ENCODE data around the gene AK6. TPM values are rescaled to one million over a fixed set of nuclear protein-coding genes. Genes with fewer than 3 reads are reported as not detected.
"Not testable (repeated sequence)": the region's sequence is repeated elsewhere in the genome, so short reads cannot be mapped to it uniquely, and the experiment has no call there.

AK6 gene
- total and polyA plus RNA-seq, 2 experiments from 2014 or later: 13.4 to 70.6 TPM

GRCh38 chr5:69414885-69415583 is 45.7 kb upstream of the AK6 start, which contains the start of gene MARVELD2:
TSS of gene MARVELD2 (plus strand) at chr5:69415116. CDS start at chr5:69419386, 4,270 bp downstream.
- TF ChIP-seq, protein P1, sequence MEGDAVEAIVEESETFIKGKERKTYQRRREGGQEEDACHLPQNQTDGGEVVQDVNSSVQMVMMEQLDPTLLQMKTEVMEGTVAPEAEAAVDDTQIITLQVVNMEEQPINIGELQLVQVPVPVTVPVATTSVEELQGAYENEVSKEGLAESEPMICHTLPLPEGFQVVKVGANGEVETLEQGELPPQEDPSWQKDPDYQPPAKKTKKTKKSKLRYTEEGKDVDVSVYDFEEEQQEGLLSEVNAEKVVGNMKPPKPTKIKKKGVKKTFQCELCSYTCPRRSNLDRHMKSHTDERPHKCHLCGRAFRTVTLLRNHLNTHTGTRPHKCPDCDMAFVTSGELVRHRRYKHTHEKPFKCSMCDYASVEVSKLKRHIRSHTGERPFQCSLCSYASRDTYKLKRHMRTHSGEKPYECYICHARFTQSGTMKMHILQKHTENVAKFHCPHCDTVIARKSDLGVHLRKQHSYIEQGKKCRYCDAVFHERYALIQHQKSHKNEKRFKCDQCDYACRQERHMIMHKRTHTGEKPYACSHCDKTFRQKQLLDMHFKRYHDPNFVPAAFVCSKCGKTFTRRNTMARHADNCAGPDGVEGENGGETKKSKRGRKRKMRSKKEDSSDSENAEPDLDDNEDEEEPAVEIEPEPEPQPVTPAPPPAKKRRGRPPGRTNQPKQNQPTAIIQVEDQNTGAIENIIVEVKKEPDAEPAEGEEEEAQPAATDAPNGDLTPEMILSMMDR (IDR thresholded peaks at IDR 0.05; ENCODE audit: low read depth, low read length): peak; percentile 40
- Histone ChIP-seq H3K27me3 (peaks cover 17% of the 10 kb centered on the region), H3K27ac (no peak within 1 kb of the TSS), H3K4me3 (peak within 1 kb of the TSS; percentile 43), H3K36me3 (peaks cover 8% of the 10 kb centered on the region), H3K9me3 (ENCODE audit: low read depth) (no peaks in the 10 kb centered on the region), H3K4me1 (ENCODE audit: low read depth) (no peaks in the 10 kb centered on the region)
- peak; percentile 63 to 76 for DNase-seq (ENCODE audit: low read depth in 1 of 2, low spot score in 1 of 2)

DNA sequence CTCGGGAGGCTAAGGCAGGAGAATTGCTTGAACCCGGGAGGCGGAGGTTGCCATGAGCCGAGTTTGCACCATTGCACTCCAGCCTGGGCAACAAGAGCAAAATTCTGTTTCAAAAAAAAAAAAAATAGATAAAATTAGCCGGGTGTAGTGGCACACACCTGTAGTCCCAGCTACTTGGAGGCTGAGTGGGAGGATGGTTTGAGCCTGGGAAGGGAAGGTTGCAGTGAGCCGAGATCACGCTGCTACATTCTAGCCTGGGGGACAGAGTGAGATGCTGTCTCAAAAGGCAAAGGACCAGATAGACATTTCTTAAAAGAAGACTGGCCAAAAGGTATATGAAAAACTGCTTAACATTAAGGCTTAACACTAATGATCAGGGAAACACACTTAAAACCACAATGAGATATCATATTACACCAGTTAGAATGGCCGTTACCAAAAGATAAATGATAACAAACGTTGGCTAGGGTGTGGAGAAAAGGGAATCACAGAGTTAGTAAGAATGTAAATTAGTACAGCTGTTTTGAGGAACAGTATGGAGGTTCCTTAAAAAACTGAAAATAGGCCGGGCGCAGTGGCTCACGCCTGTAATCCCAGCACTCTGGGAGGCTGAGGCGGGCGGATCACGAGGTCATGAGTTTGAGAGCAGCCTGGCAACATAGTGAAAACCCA is 35.5 kb upstream of the AK6 start:
- no peak for DNase-seq (ENCODE audit: low read depth in 1 of 2, low spot score in 1 of 2)
- Histone ChIP-seq H3K4me3 (no peak overlapping the region), H3K9me3 (ENCODE audit: low read depth) (no peaks in the 10 kb centered on the region), H3K27me3 (no peaks in the 10 kb centered on the region), H3K4me1 (ENCODE audit: low read depth) (no peaks in the 10 kb centered on the region), H3K27ac (no peak overlapping the region), H3K36me3 (peaks cover 35% of the 10 kb centered on the region)
- TF ChIP-seq, protein P1 (IDR thresholded peaks at IDR 0.05; ENCODE audit: low read depth, low read length): no peak

DNA sequence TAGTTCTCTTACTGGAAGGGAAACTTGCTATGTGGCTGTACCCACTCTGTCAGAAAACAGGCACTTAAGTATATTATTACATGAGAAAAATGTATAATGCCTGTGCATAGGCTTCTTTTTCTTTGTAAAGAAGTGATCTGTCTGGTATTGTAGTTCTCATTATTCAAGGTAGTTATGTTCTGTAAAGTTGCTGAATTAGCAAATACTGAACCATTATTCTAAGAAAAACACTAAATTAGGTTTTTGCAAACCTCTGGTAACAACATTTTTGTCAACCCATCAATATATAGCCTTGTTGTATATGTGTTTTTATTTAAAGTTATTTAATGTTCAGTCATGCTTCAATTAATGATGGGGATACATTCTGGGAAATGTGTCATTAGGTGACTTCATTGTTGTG is 9.1 kb upstream of the AK6 start:
- Histone ChIP-seq H3K36me3 (peaks cover 48% of the 10 kb centered on the region), H3K27me3 (no peaks in the 10 kb centered on the region), H3K27ac (no peak overlapping the region), H3K9me3 (ENCODE audit: low read depth) (no peaks in the 10 kb centered on the region), H3K4me1 (ENCODE audit: low read depth) (no peaks in the 10 kb centered on the region), H3K4me3 (no peak overlapping the region)
- no peak for DNase-seq (ENCODE audit: low read depth in 1 of 2, low spot score in 1 of 2)
- TF ChIP-seq, protein P1 (IDR thresholded peaks at IDR 0.05; ENCODE audit: low read depth, low read length): no peak

DNA sequence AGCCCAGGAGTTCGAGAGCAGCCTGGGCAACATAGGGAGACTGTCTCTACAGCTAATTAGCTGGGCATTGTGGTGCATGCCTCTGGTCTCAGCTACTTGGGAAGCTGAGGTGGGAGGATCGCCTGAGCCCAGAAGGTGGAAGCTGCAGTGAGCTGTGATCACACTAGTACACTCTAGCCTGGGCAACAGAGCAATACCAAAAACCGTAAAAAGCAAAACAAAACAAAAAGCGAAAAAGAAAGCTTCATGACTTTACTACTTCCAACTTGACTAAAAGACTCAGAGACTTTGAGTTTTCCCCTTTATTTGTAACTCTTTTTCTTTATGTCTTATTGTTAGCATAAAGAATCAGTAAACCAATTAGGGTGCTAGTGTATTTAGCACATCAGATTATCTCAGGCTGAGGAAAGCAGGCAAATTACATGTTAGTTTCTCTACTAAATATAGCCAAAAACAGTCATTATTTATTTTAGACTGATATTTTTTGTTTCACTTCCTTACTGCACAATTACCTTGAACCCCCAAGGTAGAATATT is 5.7 kb upstream of the AK6 start:
- H3K36me3 ChIP-seq: peaks cover 27% of the 10 kb centered on the region
- no peaks in the 10 kb centered on the region for H3K9me3 ChIP-seq (ENCODE audit: low read depth)
- DNase-seq (ENCODE audit: low read depth in 1 of 2, low spot score in 1 of 2): no peak
- no peak overlapping the region for H3K27ac ChIP-seq
- no peaks in the 10 kb centered on the region for H3K27me3 ChIP-seq
- TF ChIP-seq, protein P1 (IDR thresholded peaks at IDR 0.05; ENCODE audit: low read depth, low read length): no peak
- peaks cover 14% of the 10 kb centered on the region for H3K4me1 ChIP-seq (ENCODE audit: low read depth)
- H3K4me3 ChIP-seq: no peak overlapping the region

GRCh38 chr5:69372394-69372793 is 3.1 kb upstream of the AK6 start:
- H3K4me1 ChIP-seq (ENCODE audit: low read depth): peaks cover 21% of the 10 kb centered on the region
- no peak overlapping the region for H3K27ac ChIP-seq
- peaks cover 18% of the 10 kb centered on the region for H3K36me3 ChIP-seq
- no peak overlapping the region for H3K4me3 ChIP-seq
- TF ChIP-seq, protein P1 (IDR thresholded peaks at IDR 0.05; ENCODE audit: low read depth, low read length): no peak
- DNase-seq (ENCODE audit: low read depth in 1 of 2, low spot score in 1 of 2): no peak
- no peaks in the 10 kb centered on the region for H3K9me3 ChIP-seq (ENCODE audit: low read depth)
- H3K27me3 ChIP-seq: no peaks in the 10 kb centered on the region

DNA sequence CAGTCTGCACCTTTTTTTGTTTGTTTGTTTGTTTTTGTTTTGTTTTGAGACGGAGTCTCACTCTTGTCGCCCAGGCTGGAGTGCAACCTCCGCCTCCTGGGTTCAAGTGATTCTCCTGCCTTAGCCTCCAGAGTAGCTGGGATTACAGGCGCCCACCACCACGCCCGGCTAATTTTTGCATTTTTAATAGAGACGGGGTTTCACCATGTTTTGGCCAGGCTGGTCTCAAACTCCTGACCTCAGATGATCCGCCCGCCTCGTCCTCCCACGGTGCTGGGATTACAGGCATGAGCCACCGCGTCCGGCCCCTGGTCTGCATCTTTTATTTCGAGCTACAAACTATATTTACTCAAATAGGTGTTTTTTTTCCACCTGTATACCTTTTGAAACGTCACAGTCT is 1.0 kb upstream of the AK6 start:
- peaks cover 22% of the 10 kb centered on the region for H3K36me3 ChIP-seq
- H3K27me3 ChIP-seq; H3K27ac ChIP-seq; H3K9me3 ChIP-seq (ENCODE audit: low read depth); DNase-seq (ENCODE audit: low read depth in 1 of 2, low spot score in 1 of 2): not testable (repeated sequence)
- peak overlapping the region; percentile 83 for H3K4me3 ChIP-seq
- peaks cover 21% of the 10 kb centered on the region for H3K4me1 ChIP-seq (ENCODE audit: low read depth)

All from cardiac muscle cell (in vitro differentiated cells and primary cell).